HG02885 (cell line): ENCODE results near the gene TAF6.

Source experiments
- ATAC-seq: cut with Tn5 transposase; IDR thresholded peaks from one replicate; pipeline ENCODE4 v1.9.1; 2021; ENCODE audit warnings: mild to moderate bottlenecking; ENCODE audit not compliant: unreplicated experiment, poor library complexity

Gene TAF6

DNA sequence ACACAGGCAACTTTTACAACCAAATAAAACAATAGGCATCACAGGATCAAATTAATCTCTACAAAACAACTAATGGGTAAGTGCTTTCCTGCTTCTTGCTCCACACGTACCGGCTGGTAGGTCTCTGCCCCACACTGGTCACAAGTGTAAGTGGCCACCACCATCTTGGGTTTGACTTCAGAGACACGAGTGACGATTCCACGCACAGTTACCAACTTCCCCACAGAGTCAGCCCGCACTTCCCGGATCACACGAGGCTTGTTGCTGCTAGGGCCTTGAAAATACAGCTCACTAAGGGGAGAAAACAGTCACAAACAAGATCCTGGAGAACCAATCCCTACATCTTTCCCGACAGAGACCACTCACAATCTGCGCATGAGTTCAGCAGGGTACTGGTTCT, 20.2 kb downstream of the TAF6 start:
- ATAC-seq = no peak

DNA sequence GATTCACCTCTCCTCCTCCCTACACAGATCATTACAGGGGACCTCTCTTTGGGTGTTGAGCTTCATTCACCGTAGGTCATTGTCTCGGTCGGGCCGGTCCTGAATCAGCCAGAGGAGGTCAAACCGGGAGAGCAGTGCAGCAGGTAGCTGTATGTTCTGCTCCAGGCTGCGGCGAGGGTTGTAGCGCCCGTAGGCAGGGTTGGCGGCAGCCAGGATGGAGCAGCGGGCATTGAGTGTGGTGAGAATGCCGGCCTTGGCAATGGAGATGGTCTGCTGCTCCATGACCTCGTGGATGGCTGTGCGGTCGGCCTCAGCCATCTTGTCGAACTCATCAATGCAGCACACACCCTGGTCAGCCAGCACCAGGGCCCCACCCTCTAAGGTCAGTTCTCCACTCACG, 23.5 kb downstream of the TAF6 start:
- no peak for ATAC-seq

DNA sequence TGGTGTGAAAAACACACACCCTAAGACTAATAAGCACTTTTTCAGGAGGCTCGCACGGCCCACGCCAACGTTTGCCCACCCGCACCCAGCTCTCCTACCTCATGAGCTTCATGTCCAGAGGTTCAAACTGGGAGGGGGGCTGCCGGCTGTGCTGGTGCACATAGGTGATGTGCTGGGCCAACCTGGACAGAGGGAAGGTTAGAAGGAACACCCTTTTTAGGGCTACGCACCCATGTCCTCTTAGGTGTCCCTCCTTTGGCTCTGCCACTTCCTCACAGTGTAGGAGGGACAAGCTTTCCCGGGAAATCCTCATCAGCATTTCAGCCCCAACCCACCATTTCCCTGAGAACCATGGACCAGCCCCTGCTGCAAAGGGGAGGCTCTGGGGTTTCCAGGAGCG, 23.9 kb downstream of the TAF6 start:
- no peak for ATAC-seq

DNA sequence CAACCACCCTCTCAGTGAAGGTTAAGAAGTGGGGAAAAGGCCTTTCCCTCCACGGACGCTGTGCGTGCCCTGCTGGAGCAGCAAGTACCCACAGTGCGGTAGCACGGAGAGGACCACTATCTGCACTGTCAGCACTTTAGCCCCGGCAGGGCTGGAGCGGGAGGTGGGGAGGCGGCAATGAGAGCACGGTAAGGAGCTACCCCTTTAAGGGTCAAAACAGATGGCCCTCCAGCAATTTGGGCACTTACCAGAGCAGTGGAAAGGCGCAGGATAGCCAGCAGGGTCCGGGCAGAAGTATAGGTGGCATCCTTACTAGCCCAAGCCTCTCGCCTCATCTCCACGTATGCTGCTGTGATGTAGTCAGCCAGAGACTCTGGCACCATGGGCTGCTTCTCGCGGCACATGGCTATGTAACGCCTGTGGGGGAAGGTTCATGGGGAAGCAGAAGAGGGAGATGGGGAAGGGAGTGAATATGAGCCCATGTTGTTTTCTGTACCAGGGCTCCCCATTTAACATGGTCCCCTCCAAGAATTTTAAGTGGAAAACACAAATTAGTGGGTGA, 25.2 kb downstream of the TAF6 start:
- ATAC-seq = no peak

DNA sequence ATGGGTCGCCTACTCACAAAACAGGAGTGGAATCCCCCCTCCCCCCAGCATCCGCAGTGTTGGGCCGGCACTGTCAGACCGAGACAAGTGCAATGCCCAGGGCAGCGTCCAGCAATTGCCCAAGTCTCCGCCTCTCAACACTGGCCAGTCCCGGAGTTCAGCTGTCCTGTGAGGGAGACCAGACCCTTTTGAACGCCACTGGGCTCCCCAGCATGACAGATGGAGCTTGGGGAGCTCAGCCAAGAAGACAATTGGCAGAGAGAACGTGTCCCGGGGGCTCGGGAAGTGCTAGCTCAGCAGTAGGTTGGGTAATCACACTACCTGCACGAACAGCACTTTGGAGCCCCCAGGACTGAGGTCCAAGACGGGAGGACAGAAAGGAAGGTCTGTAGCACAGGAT, 25.7 kb downstream of the TAF6 start:
- ATAC-seq = no peak

DNA sequence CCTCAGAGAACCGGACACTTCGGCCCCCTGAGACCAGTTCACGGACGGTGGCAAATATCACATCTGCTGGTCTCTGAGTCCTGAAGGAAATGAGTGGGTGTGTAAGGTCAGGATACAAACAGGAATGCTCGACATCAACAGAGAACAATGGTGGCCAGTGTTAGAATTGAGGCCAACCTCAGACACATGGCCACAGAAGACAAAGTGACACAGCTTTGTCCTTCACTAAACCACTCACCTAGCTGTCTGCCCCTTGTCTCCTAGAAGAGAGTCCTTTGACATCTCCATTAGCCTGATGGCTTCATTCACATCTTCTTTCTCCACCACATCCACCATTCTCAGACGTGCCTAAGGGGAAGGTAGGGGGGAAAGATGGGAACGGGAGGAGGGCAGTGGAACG, 26.1 kb downstream of the TAF6 start:
- no peak for ATAC-seq

DNA sequence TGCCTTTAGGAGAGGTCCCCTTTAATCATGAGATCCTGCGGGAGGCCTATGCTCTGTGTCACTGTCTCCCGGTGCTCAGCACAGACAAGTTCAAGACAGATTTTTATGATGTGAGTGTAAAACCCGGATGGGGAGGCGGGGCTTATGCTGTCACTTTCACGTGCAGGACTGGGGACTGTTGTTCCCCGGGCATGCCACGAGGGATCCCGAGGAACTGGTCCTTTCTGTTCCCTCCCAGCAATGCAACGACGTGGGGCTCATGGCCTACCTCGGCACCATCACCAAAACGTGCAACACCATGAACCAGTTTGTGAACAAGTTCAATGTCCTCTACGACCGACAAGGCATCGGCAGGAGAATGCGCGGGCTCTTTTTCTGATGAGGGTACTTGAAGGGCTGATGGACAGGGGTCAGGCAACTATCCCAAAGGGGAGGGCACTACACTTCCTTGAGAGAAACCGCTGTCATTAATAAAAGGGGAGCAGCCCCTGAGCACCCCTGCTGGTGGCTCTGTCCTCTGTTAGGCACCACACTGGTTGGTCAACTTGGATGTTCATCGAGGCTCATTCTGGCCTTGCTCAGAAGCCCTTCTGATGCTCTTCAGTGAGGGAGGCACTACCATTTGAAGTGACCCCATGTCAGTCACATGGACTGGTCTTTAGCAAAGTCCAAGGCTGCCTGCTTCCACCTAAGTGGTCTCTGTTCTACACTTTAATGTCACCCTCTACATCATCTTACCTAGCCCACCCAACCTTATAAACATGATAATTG, 27.6 kb downstream of the TAF6 start:
- ATAC-seq = no peak

DNA sequence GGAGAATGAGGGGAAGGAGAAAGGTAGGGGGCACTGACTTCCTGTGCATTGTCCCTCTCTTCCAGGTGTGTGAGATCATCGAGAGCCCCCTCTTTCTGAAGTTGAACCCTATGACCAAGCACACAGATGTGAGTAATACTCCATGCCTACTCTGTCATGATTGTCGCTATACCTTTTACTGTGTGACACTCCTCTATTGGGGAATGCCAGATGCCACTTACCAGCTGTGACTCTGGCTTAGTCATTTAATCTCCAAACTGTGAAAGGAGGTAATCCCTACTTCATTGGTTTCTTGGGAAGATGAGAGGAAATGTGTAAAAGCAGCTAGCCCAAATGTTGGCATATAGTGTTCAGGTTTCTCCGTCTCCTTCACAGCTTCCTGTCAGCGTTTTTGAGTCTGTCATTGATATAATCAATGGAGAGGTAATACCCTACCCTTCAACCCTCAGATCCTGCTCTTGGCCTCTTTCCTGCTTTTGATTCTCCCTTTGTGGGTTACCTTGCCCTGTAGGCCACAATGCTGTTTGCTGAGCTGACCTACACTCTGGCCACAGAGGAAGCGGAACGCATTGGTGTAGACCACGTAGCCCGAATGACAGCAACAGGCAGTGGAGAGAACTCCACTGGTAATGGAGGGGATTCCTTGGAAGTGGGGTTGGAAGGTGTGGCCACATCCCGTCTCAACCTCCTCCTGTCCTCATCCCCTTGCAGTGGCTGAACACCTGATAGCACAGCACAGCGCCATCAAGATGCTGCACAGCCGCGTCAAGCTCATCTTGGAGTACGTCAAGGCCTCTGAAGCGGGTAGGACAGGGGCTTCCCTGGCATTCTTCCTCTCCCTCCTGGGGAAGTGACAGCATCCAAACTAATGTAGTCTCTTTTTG, 28.4 kb downstream of the TAF6 start:
- ATAC-seq = no peak

DNA sequence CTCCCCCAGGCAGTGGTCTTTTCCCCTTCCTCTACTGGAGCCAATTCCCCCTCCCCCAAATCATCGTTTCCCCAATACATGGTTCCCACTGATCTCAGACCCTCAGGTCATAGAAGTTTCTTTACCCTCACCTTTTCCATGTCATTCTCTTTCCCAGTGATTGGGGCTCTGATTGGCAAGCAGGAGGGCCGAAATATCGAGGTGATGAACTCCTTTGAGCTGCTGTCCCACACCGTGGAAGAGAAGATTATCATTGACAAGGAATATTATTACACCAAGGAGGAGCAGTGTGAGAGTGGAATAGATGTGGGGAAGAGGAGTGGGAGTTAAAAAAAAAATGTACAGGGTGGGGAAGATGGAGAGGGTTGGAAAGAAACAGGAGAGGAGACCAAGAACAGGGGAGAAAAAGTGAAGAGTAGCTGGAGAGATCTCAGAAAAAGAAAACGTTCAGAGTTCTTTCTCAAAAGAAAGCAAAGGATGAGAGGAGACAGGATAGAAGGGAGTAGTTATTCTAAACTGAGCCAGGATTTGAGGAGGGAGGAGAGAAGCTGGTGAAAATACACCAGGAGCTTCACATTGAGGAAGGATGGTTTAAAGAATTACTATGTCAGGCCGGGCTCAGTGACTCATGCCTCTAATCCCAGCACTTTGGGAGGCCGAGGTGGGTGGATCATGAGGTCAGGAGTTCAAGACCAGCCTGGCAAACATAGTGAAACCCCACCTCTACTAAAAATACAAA, 29.5 kb downstream of the TAF6 start:
- ATAC-seq = no peak

DNA sequence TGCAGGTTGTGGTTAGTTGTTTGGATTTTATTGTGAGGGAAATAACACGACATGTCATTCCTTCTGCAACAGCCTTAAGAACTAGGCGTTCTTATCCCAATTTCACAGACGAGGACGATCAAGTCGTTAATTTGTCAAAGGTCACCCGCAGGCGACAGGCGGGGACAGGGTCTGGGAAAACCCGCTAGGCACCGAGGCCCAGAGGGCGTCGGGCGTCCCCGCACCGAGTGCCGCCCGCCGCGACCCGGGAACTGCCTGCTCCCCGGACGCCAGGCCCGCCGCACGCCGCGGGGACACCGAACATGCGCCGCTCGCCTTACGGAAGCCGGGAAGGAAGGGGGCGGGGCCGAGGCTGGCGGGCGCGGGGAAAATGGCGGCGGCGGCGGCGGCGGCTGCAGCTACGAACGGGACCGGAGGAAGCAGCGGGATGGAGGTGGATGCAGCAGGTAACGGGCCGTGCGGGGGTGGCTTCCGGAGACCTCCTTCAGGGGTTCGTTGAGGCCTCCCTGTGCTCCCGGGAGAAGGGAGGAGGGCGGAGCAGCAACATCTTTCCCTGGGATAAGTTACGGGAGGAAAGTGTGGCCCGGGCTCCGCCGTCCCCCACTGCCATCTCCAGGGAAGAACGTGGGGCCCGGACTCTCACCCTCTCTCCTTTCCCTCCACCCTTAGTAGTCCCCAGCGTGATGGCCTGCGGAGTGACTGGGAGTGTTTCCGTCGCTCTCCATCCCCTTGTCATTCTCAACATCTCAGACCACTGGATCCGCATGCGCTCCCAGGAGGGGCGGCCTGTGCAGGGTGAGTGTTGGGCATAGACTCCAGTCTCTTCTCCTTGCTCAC, 30.3 kb downstream of the TAF6 start, which contains the start of gene COPS6:
Gene COPS6, plus strand, starts transcription at position 349 of the 837 bp plus-strand sequence. Its CDS starts 22 bp downstream, at position 371.
- peak; percentile 76 for ATAC-seq

DNA sequence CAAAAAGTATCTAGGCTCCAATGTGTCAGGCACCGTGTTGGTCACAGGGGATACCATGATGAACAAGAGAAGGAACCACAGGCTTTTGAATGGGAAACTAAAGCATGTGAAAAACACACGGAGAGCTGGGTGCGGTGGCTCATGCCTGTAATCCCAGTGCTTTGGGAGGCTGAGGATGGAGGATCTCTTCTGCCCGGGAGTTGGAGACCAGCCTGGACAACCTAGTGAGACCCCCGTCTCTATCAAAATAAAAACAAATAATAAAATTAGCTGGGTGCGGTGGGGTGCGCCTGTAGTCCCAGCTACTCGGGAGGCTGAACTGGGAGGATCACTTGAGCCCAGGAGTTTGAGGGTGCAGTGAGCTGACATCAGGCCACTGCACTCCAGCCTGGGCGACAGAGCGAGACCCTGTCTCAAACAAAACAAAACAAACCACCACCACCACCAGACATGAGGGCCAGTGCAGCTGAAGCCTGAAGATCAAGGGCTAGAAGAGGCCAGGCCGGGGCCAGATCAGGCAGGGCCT, 31.0 kb downstream of the TAF6 start:
- peak; percentile 17 for ATAC-seq

DNA sequence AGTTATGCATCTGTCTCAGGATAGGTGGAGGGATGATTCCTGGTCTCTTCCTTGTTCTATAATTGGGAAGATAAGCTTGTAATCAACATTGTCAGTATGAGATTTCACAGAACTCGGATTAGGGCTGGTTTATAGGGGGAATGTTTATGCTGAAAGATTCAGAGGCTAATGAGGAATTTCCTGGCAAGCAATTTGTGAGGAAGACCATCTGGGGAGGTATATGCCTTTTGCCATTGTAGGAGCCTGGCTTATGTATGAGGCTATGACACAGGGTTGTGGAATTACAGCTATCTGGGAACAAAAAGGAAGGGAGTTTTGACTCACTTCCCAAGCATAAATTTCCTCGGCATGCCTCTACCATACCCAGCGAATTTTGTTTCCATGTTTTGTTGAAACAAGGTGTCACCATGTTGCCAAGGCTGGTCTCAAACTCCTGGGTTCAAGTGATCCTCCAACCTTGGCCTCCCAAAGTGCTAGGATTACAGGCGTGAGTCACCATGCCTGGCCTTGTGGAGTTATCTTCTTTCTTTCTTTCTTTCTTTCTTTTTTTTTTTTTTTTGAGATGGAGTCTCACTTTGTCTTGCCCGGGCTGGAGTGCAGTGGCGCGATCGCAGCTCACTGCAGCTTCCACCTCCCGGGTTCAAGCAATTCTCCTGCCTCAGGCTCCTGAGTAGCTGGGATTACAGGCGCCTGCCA, 32.0 kb downstream of the TAF6 start:
- no peak for ATAC-seq

DNA sequence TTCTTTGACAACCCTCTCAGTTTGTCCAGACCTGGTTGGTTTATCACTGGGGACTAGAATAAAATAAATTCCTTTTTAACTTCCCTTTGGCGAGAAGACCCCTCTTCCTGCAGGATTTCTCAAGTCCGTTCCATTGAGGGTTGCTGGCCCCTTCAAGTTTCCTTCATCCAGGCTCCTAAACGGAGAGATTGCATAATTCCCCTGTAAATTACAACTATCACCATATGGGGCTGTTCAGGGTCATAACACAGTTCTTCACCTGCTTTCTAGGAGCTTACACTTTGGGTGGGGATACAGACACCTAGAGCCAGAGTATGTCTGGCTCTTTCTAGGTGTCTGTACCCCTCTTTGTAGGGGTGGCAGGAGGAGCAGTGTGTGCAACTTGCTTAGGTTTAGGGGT, 33.6 kb downstream of the TAF6 start:
- no peak for ATAC-seq

DNA sequence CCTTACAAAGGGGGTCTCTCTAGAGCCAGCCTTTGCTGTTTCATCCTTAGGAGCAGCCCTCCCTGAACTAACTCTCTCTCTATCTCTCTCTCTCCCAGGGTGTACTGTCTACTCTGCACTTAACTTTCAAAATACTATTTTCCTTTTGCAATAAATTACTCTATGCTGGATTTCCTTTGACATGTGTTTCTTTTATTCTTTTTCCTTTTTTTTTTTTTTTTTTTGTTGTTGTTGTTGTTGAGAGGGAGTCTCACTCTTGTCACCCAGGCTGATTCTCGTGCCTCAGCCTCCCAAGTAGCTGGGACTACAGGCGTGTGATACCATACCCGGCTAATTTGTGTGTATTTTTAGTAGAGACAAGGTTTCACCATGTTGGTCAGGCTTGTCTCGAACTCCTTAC, 36.2 kb downstream of the TAF6 start:
- ATAC-seq = no peak

DNA sequence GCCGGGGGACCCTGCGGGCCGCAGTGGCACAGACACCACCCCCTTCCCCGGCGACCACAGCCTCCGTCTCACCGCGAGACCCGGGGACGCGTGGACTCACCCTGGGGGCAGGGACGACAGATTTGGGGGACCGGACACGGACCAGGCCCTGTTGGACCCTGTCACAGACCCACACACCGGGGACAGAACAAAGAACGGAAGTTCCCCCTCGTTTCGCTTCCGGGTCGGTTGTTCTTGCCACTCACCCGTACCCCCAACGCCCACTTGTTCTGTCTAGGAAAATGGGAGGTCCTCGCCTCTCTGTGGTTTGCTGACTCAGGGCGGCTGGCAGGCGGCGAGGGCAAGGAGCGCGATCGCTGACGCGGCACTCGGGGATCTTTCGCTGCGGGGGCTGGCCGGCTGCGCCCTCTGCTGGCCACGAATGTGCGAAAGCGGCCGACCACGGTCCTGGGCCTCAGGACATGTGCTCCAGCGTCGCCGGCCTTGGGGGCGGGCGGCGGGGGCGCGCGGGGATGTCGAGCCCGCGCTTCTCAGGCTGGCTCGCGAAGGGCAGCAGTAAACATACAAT, 37.5 kb downstream of the TAF6 start, which contains the start of gene ZNF3:
Gene ZNF3, minus strand, starts transcription at position 189 of the 568 bp plus-strand sequence. CDS start 4,366 bp downstream, outside the sequence.
- ATAC-seq = peak; percentile 89

DNA sequence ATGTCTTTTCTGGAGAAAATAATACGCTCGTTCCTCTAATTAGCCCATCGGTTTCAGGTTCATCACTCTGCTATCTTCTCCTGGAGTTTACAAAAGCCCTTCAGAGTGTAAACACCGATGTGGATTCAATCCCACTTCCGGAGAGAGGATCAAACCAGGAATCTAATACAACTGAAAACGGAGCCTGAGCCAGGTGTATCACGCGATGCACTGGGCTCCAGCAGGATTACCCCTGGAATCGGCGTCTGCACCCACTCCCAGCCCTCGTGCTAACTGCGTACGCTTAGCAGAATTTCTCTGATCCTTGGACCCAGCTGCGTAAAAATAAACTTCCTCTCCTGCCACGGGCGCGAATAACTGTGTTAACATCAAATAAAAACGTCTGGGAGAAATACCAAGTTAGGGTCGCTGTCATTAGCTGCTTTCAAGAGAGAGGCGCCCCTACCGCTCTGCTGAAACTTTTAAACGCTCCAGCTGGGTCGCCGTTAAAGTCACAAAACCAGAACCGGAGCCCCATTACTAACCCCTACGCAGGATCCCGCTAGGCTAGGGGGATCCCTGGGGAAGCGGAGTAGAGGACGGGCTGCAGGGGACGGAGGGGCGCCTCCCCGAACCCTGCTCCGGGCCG, 38.1 kb downstream of the TAF6 start:
- no peak for ATAC-seq

DNA sequence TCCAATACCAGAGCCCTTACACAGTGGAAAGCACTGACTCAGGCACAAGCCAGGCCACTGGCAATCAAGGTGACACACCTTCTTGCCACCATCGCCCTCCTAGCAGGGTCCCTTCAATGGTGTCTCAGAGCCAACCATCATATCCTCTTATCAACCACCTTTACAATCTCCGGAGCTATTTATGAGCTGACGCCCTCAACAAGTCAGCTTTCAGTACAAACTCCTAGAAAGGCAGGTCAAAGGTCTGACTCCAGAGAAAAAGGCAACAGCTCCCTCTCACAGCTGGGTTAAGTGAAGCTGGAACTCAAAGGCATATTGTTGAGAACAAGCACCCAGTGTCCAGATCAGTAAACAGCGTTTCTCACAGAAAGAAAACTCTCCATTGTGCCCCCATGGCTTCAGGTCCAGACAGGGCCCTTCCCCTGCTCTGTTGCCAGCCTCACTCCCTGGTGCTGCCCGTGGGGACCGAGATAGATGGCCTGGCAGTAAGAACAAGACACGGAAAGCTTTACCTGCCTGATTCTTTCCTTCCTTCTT, 40.1 kb downstream of the TAF6 start:
- ATAC-seq = no peak

DNA sequence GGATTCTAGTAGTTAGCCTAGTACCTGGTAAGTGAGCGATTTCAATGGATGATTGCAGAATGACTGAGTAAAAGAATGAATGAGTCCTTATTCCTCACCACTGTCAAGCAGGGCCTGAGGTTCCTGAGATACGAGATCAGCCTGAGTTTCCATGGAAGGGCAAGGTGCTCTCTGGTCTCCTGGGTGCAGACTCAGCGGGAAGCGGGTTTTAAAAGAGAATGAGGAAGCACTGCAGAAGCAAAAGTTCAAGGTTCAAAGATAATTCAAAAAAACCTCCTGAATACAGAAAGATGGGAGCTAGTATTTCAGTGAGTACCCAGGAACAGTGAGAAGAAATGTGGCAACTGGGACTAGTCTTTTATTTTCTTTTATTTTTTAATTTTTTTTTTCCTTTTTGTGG, 42.0 kb downstream of the TAF6 start:
- ATAC-seq = no peak
